GM19468 (cell line): Measurements from ENCODE around the gene PLEKHG1.

ENCODE experiments used
- ATAC-seq: cut with Tn5 transposase; IDR thresholded peaks from one replicate; pipeline ENCODE4 v1.9.1; 2021; ENCODE audit warnings: mild to moderate bottlenecking, moderate library complexity, moderate number of reproducible peaks; ENCODE audit not compliant: unreplicated experiment; ENCODE audit errors: extremely low read depth

Gene PLEKHG1

DNA sequence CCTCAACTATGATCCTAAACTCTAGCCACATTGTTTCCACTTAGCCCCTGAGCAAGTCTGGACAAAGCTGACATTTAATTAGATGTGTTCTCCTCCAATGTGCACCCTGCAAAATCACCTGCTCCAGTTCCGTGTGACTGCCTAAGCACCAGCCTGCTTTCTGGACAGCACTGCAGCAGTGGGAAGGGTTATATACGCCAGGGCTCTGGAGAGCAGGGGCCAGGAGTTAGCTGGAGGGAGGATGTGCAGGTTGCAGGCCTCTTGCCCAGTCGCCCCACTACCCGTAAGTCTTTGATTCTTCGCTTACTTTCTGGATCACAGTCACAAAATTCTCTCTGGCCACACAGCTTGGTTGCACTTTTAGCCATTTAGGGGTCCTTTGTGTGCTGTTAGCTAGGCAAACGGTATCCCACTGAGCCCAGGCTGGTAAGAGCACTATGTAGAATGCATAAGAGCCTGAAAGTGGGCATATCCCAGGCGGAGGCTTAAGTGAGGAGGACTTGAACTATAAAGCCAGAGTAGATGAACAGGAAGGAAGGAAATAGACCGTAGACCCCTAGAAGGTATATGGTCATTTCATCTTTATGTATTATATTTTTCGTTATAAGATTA is 10.7 kb upstream of the PLEKHG1 start:
- ATAC-seq, result no peak

DNA sequence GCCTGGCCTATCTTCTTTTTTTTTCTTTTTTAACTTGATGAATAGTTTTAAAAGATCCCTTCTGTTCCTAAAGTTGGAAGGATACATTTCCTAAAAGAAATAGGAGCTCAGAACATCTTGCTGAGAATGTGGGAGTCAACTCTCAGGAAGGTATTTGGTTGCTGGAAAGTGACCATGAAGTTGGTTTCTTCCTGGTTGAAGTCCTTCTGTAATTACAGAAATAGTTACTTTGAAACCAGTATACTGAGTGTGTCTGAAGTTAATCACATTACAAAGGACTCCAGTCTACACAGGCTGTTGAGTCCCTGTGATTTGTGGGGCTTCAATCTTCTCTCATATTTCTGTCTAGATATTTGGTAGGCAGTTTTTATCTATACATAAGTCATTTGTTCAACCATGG is 9.8 kb upstream of the PLEKHG1 start:
- no peak for ATAC-seq

DNA sequence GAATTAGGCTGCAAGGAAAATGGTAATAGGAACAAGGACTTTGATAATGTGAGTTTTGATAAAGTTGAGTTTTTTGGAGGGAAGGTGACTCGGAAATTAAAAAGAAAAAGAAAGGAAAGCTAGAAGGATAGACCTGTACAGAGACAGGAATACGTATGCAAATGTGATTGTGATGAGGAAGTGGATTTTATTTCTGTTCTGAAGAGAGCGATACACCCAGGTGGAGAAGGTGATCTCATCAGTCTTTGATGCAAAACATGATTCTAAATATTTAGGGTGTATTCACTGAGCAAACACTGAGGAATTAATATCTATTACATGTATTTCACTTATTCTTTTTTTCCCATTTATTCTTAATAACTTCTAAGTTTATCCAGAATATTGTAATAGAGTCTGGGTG is 9.2 kb upstream of the PLEKHG1 start:
- ATAC-seq, result no peak

DNA sequence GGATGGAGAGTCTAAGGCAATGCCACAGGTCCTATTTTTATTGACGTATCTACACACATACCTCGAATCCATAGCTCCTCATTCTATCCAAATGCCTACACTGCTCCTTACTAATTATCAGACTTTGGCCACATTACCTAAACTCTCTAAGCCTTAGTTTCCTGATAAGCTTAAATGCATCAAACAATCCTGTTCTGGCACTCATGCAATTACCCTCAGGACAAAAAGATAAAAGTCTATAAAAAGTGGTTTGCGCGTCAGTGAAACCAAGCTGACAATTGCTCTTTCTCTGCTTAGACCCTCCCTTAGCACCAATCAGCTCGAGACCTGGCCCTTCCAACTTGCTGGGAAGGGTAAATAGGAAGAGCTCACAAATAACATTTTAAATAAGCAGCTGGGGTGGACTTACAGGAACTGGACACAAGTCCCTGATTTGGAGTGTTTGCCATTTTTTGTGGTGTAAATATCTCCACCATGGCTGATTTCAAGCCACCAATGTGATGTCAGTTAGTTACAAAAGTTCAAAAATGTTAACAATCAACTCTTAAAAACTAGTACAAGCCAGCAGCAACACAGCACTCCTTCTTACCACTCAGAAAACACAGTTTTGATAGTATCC is 7.2 kb upstream of the PLEKHG1 start:
- ATAC-seq, result no peak

DNA sequence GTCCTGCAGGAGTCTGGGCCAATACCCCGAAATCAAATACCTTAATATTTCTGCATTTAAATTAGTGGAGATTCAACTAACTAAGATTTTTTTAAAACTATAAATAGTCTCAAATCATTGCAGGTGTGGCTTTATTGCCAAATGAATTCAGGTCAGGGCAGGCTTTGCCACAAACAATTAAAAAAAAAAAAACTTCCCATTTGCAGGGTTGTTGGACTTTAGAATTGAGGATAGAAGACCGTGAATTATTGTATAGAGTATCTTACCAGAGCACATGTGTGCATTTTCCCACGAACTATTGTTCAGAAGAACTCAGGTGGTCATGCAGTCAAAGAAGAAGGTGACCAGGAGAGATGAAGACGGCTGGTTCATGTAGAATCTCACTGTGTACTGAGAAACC is 6.6 kb upstream of the PLEKHG1 start:
- ATAC-seq, result no peak

DNA sequence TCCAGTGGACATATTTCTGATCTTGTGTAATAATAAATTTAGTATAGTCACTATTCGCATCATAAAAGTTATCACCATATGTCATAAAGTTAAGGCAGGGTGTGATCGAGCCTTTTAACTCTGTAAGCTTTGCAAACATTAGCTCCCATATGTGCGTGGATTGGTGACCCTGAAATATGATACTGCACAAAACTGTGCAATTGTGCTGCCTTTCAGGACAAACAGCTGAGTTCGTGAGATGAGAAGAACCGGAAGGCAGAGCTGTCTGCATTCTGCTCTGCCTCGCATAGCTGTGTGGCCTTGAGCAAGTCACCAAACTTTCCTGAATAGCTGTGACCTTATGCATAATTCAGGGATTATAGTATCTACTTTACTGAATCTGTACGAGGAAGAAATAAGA is 3.2 kb upstream of the PLEKHG1 start:
- no peak for ATAC-seq

DNA sequence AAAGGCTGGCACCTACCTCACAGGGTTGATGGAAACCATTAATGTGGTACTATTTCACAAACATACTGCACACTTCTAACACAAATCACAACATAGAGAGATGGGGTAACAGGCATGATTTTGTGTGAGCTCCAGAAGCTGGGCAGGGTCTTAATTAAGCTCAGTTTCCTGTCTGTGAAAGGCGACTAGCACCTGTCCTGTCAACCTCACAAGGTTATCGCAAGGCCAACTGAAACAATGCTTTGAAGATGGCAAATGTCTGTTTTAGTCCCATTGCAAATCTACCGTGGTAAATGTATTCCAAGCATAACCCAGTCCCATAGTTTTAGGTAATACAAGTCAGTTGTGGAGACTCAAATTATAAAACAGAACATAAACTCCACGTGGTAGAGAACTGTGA is 1.3 kb upstream of the PLEKHG1 start:
- ATAC-seq, result no peak

DNA sequence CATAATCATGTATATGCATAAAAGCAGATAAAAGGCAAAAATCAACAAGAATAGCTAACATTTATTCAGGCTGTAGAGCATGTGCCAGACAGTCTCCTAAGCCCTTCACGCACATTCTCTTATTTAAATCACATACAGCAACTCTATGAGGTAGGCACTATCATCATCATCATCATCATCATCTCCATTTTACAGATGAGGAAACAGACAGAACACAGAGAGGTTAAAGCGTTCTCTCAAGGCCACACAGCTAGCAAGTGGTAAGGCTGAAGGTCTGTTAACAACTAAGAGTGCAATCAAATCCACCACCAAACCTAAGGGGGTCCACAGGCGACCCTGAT is 857 bp upstream of the PLEKHG1 start:
- ATAC-seq, result no peak

DNA sequence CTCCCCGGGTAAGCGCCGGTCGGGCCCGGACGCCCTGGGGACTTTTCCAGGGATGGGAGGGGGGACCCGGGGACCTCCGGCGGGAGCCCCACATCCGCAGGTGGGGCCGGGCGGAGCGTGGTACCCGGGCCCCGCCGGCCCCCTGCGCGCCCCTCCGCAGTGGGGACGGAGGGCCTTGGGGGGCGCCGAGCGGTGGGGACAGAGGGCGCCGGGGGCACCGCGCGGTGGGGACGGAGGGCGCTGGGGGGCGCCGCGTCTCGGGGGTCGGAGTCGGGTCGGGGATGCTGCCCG is 270 bp downstream of the PLEKHG1 start:
- no peak for ATAC-seq

DNA sequence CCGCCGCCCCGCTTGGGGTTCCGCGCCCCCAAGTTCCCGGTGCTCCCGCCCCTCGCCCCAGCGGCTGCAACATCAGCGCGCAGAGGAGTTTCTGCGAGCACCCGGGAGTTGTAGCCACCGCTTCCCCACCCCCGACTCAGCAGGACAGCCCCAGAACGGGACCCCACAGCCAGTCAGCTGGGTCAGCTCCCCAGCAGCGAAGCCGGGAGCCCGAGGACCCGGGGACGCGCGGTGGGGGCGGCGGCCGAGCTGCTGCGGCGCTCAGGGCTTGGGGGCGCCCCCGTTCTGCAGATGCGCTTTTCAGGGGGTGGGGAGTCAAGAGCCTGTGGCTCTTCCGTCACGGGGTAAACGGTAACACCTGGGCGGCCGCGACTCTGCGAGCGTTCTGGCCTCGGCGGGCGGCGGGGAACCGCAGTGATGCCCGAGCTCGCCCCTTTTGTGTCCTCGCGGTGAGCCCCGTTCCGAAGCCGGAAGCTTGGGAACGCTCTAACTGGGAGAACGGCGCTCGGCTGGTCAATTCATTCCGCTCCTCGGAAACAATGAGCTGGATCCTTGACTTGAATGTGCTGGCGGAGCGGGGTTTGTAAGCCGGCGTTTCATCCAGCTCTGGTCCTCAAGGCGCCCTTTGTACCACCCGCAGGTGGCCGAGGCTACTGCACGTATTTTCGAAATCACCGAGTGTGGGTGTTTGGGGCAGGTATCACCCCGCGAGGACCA is 774 bp downstream of the PLEKHG1 start:
- ATAC-seq, result peak; percentile 45

DNA sequence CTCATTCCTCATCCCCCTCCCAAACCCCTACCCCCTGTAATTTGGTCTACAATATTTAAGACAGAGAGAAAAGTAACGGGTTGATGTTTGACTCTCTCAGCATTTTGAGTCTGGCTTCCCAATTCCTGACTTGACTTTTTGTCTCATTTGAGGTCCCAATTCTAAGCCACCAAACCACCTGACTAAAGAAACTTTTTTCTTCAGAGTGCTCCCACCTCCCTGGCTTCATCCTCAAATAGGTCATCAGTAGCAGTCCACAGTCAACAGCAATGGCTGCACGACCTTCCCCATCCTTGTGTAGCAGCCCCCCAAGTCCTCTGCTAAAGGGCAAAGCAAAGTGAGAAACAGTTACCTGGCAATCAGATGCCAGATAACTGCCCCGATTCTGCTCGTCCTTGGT is 1.8 kb downstream of the PLEKHG1 start:
- no peak for ATAC-seq

DNA sequence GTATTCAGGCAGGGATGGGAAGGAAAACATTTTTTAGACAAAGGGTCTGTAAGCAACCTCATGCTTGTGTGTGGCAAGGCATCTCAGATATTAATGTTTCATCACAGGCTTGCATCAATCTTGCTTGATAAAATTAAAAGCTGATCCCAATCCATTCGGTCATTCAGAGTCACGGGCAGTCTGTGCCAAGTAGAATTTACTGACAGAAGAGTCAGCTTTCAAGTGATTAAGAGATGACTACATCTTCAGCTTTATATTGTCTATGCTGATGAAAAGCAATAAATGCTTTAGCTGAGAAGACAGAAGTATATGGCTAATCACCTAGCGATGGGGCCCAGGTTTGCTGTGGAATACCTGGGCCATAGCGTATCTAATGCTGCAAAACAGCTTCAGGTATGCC is 3.5 kb downstream of the PLEKHG1 start:
- no peak for ATAC-seq

DNA sequence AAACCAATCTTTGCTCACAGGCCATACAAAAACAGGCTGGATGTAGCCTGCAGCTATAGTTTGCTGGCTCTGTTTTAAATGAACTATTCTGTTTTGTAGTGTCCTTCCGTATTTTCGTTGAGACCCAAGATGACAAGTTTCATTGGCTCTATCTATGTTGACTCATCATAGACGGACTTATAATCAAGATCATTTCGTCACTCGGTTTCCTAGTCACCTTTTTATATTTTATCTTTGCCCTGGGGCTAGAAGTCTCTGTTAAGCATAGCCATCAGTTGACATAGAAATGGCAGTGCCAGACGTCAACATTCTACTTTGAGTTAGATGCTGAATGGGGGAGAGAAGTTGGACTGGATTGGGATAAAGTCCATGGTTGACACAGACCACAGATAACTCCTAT is 4.8 kb downstream of the PLEKHG1 start:
- ATAC-seq, result no peak

DNA sequence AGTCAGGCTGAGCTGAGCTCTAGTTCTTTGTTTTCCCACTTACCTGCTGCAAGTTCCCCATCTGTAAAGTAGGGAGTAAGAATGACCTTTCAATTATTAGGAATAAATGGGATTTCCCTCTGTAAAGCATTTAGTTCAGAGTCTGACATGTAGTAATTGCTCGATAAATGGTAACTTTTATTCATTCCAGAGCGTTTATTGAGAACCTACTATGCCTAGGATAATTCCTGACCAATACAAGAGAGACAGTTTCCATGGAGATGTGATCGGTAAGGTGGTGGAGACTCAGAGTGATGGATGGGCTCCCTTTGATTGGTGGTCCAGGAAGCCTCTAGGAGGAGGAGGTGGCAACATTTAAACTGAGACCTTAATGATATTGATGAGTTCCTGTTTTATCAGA is 5.6 kb downstream of the PLEKHG1 start:
- ATAC-seq, result no peak

DNA sequence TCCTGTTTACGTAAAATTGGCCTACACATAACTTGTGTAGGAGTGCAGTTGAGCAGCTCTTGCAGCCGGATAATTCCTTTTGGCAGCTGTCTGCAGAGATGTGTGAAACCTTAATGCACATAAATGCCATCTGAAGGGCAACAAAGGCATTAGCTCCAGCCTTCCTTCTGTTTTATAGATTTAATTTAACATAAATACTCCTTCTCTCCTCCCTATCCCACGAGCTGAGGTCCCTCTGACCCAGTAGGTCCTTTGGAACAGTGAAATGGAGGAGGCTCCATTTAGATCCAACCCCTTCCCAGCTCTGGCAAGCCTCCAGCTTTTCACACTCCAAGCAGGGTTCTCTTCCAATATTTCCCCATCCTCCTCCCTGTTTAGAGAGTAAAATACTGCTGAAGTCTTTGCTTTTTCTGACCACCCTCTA is 6.5 kb downstream of the PLEKHG1 start:
- no peak for ATAC-seq

DNA sequence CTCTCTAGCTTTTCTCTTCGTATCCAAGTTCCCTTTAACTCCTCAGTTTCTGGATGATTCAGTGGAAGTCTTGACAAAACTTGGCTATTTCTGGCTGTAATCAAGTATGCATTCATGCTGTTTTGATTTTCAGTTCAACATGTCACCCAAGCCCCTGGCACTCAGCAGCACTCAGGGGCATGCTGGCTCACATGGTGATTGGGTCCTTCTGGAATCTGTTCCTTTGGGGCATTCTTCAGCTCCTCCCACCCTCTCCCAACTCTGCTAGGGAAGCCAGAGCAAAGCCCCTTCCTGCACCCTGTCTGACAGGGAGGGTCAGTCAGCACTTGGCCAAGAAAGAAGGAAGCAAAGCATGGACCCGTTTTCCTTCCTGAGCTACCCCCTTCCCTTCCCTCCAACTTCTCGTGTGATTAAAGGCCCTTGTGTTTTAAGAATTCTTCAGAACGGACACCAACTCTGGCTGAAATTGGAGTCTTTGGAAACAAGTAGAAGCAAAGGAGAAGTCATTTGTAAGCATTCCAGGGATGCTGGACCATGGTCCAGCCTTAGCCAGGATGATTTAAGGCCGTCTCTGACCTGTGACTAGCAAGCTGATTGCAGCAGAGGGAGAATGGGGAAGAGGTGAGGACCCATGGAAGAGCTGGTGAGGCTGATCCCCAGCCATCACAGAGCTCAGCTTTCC is 7.1 kb downstream of the PLEKHG1 start:
- no peak for ATAC-seq

DNA sequence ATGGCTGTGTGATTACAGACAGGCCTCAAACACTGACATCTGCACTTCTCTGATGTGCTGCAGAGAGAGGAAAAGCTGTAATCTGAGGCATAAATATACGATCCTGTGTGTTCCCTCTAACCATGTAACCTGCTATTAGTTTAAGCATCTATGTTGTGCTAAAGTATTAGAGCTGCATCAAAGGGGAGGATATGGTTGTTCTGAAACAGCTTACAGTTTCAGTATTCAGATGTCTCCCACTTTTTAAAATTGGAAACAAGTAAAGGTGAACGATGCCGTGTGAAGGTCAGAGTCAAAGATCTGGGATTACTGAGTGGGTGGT is 7.6 kb downstream of the PLEKHG1 start:
- no peak for ATAC-seq

DNA sequence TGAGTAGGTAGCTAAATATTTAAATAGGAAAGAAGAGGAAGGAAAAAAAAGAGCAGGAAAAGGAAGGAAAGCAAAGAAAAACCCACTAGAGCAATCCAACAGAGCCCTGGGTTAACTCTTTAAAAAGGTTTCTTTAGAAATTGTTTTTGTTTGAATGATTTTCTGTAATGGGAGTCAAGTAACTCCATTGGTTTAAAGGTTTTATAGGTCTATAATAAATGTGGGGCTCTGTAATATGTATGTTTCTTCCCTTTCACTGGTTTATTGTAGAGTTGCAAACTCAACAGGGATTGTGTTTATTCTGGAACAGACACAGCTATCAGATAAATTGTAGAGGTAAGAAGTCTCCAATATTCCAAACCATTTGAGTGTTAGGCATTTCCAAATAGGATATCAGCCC is 10.9 kb downstream of the PLEKHG1 start:
- no peak for ATAC-seq

DNA sequence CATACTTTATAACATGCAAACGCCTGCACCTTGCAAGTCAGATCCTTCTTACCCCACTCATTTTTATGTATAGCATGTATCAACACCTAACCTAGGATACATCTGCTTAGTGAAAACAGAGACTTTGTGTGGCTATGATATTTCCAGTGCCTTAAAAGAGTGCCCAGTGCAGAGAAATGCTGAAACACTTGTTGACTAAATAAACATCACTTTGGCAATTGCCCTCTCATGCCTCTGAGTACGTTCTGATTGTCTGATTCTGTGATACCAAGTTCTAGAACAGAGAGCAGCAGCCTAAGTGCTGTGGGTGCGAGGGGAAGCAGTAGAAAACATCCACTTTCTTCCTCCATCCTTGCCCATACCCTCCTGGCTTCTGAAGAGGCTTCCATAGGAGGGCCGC is 13.6 kb downstream of the PLEKHG1 start:
- ATAC-seq, result no peak

DNA sequence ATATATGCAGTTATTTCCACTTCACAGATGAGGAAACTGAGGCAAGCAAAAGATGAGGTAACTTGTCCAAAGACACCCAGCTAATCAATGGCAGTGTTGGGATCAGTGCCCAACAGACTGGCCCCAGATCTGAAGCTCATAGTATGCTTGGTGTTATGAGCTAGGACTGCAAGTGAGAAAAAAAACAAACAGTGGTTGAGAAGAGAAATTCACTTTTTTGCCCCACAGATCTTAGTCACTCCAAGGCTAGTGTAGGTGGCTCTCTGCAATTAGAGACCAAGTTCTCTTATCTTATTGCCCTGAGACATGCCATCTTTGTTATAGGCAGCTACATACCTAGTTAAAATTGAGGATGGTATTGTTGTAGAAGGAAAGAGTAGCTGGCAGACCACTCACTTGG is 16.3 kb downstream of the PLEKHG1 start:
- ATAC-seq, result no peak

DNA sequence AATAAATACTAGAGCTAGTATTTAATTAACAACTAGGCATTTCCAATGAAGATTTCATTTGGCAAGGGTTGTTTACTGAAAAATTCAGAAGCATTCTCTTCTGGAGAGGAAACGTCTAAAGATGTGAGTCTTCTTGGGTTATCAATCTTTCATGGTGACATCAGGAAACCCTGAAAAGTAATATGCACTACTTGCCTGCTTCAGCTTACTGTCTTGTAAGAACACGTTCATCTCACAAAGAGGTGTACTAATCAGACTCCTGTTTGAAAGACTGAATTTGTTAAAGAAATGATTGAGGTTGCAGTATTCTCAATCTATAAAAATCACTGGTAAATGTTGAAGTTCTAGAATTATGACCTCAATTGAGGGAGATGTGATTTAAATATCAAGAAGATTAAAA is 16.9 kb downstream of the PLEKHG1 start:
- no peak for ATAC-seq

DNA sequence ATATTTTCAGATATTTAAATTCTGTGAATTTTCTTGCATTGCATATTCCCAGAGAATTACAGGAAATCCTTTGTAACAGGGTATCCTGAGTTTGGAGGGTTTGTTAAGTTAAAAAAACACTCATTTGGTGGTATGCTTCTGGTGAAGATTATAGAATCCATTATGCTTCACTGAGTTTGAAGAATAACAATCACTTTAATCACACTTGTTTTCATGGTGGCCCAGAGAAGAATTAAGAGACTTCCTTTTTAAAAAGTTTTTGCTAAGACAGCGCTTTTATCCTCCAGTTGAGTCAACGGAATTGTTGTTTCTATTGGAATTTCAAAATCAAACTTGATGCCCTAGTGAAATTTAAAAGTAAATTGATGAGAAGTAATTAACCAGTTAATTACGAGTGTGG is 17.4 kb downstream of the PLEKHG1 start:
- ATAC-seq, result no peak
